Choroid plexus epithelial cell (primary cell): Measurements from ENCODE around the gene TPI1.

Source experiments
- DNase-seq: peaks from one replicate; pipeline ENCODE4 v3.0.0-alpha.2; 2010; ENCODE audit warnings: low read depth
- H3K4me3 ChIP-seq: 2 replicates; pipeline ENCODE4 v1.5.1; 2011; ENCODE audit warnings: low read depth, mild to moderate bottlenecking, control low read depth, low read length, moderate library complexity
- TF ChIP-seq, protein P1 (sequence below): conservative IDR thresholded peaks from 2 replicates; pipeline ENCODE4 v1.5.1; 2011; ENCODE audit warnings: low read depth, mild to moderate bottlenecking, control low read depth, inconsistent platforms, low read length, moderate library complexity

The TPI1 gene

DNA sequence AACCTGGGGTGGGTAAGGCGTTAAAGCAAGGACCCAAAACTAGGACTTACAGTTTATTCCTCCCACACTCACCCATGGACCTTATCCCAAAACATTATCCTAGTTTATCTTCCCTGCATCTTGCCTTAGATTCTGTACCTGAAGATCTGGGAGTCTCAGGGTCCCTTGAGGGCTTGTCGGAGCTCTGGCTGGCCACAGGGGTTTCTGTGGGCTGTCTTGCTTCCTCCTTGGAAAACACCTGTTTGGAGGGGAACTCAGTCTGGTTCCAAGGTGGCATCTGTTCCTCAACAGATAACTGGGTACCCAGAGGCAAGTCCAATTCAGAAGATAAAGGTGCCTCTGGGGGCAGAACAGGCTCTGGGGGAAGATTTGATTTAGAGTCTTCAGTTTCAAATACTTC, 17.9 kb upstream of the TPI1 start:
- TF ChIP-seq, protein P1, sequence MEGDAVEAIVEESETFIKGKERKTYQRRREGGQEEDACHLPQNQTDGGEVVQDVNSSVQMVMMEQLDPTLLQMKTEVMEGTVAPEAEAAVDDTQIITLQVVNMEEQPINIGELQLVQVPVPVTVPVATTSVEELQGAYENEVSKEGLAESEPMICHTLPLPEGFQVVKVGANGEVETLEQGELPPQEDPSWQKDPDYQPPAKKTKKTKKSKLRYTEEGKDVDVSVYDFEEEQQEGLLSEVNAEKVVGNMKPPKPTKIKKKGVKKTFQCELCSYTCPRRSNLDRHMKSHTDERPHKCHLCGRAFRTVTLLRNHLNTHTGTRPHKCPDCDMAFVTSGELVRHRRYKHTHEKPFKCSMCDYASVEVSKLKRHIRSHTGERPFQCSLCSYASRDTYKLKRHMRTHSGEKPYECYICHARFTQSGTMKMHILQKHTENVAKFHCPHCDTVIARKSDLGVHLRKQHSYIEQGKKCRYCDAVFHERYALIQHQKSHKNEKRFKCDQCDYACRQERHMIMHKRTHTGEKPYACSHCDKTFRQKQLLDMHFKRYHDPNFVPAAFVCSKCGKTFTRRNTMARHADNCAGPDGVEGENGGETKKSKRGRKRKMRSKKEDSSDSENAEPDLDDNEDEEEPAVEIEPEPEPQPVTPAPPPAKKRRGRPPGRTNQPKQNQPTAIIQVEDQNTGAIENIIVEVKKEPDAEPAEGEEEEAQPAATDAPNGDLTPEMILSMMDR, result no peak
- no peak for DNase-seq
- H3K4me3 ChIP-seq, result no peak overlapping the region

DNA sequence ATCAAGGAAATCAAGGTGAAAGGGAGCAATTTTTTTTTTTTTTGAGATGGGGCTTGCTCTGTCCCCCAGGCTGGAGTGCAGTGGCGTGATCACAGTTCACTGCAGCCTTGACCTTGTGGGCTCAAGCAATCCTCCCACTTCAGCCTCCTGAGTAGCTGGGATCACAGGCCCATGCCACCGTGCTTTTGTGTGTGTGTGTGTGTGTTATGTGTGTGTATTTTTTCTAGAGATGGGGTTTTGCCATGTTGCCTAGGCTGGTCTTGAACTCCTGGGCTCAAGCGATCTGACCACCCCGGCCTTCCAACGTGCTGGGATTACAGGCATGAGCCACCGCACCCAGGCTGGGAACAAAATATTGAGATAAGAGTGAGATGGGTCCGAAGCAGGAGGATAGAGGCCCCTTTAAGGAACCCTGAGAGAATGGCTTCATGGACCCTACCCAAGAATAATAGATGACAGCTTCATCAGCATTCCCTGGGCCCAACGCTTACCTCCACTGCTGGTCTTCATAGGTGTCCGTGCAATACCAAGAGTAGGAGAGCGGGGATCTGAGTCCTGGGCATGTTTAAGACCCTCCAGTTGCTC, 17.3 kb upstream of the TPI1 start:
- TF ChIP-seq, protein P1, result no peak
- no peak overlapping the region for H3K4me3 ChIP-seq
- DNase-seq, result no peak

DNA sequence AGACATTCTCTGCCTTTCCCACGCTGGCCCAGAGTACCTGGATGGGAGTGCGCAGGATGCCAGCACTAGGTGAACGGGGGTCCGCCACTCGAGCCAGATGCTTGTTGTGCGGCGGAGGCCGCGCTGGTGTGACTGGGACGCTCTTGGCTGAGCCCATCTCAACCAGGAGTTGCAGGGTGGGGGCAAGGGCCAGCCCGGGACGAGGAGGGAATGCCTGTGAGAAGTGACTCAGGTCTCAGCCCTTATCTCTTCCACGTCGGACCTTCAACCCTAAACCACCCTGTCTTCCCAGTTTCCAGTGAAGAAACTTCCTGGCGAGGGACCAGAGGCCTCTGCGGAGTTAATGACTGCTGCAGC, 16.6 kb upstream of the TPI1 start:
- DNase-seq, result no peak
- peak overlapping the region; percentile 37 for H3K4me3 ChIP-seq
- TF ChIP-seq, protein P1, result no peak

DNA sequence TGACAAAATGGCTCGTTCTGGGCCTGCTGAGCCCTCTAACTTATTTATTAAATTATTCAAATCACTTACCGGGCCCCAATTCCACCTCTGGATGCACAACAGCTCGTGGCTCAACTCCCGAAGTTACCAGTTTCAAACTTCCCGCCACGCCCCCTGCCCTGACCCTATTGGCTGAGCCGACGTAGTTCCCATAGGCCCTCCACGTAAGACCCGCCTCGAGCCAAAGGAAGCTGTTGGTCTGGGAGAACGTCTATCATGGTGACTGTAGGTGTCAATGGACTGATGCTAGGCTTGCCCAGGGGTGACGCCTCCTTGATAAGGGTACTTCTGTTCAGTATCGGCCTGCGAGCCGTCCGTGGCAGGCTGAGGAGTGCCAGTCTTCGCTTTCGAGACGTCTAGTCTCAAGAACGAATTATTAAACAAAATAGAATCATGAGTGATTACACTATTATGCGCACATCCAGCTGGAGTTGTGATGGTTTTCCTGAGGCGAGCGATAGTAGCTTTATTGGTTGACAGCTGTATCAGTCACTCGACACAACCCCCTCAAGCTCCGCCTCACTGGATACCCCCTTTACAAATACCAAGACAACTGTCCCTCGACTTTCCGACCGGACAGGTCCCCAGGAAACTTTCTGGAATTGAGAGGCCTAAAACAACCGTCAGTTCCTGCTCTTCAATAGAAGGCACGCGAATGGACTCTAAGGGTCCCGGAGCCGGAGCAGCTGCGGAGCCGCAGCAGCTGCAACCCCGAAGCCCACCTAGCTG, 16.0 kb upstream of the TPI1 start, which contains the start of gene CDCA3:
CDCA3 (minus strand) TSS at position 134 of the 768 bp plus-strand sequence. CDS start 334 bp downstream, outside the sequence.
- H3K4me3 ChIP-seq, result peak within 1 kb of the TSS; percentile 99
- TF ChIP-seq, protein P1, result no peak
- peak; percentile 99 for DNase-seq

DNA sequence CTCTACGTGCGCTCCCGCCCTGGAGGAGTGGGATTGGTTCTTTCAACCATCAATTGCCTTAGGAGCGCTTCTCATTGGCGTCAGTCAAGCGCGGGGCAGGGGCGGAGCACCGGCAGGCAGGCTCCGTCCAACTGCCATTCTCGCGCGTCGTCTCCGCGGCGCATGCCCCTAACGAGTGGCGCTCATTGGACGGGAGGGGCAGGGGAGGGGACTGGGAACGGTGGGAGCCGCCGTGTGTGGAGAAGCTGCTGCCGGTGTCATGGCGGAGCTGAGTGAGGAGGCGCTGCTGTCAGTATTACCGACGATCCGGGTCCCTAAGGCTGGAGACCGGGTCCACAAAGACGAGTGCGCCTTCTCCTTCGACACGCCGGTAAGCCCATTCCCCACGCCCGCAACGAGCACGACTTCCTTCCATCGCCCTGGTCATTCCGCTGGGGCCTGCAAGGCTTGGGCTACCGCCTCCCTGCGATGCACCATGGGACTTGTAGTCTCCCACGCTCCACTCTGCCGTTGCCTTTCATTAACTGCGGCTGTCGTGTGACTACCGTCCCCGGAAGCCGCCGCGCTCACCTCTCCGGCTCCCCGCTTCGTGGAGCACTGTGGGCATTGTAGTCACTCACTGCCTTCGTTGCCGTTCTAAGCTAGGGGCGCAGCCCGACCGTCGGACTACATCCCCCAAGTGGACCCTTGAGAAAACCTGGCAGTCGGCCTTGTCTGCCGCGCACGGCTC, 15.2 kb upstream of the TPI1 start, which contains the start of gene USP5:
USP5 (plus strand) TSS at position 230 of the 730 bp plus-strand sequence; CDS start at position 260, 30 bp downstream.
- TF ChIP-seq, protein P1, result no peak
- peak; percentile 100 for DNase-seq

DNA sequence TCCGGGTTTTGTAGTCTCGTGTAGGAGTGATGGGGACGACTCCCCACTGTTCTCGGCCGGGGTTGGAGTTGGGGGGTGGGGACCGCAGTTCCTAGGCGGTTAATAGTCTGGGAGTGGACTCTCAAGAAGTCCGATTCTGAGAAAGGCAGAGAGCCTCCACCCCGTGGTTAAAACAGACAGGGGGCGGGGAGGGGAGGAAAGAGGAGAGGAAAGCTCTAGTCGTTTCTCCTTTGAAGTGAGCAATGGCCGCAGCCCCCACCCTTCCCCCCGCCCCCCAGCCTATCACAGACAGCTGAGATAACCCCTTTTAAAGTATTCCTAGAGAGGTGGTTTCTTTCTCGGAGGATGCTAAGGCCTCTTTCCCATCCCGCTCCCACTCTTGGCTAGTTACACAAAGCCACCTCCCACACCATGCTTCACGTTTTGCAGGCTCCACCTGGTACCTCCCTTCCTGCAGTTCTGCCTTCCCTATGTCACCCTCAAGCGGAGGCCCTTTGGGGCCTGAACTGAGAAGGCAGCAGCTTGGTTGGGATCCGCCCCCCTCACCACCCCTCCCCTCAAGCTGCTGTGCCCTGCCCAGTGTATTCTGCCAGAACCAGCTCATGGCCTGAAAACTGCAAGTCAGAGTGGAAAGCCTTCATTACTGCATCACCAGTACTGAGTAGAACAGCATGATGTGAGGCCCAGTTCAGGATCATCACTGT, 14.5 kb upstream of the TPI1 start:
- peak overlapping the region; percentile 99 for H3K4me3 ChIP-seq
- TF ChIP-seq, protein P1, result no peak
- peak; percentile 87 for DNase-seq

More for the DNA sequence above, 15.2 kb upstream of the TPI1 start, which contains the start of gene USP5:
- H3K4me3 ChIP-seq, result peak within 1 kb of the TSS; percentile 99
